Measurements from ENCODE around the gene EPHB1. TPM values are rescaled to one million over a fixed set of nuclear protein-coding genes. Genes with fewer than 3 reads are reported as not detected.

Gene EPHB1
- total RNA-seq, 1 experiment from 2014 or later = 2.8 TPM

- no peaks in the 10 kb centered on the region for H3K9me3 ChIP-seq (ENCODE audit: control insufficient read depth, low read depth, low read length)
- H2BK120ac ChIP-seq (ENCODE audit: low read depth, low read length, poor library complexity, severe bottlenecking) = no peak overlapping the region
- no peak overlapping the region for H3K4me2 ChIP-seq (ENCODE audit: insufficient read depth, insufficient read length, low read length)
- no peaks in the 10 kb centered on the region for H3K23me2 ChIP-seq (ENCODE audit: insufficient read length, low read depth, low read length, poor library complexity, severe bottlenecking)
- H3K4me1 ChIP-seq (ENCODE audit: insufficient read depth, low read length) = peaks cover 5% of the 10 kb centered on the region; the same call in 1 of the 2 replicates
- H3K4me3 Mint-ChIP-seq = no peak overlapping the region
- no peak overlapping the region for H3K9ac ChIP-seq (ENCODE audit: extremely low read depth, insufficient read length, low read length)
- no peak overlapping the region for H2AFZ ChIP-seq (ENCODE audit: low read length)
- H2BK12ac ChIP-seq (ENCODE audit: insufficient read length, low read depth, low read length) = no peak overlapping the region
- no peak overlapping the region for H3K14ac ChIP-seq (ENCODE audit: insufficient read depth, low read length)
- no peaks in the 10 kb centered on the region for H3K79me1 ChIP-seq (ENCODE audit: insufficient read depth, low read depth, low read length, poor library complexity, severe bottlenecking)
- no peak overlapping the region for H3T11ph ChIP-seq (ENCODE audit: low read length)
- H3K36me3 Mint-ChIP-seq (ENCODE audit: insufficient read depth in 1 of 3, low read depth in 3 of 3) = peaks cover 0 to 3% (median 0%) of the 10 kb centered on the region in 3 experiments; a peak in 1 of 7 replicates
- no peak overlapping the region for H4K8ac ChIP-seq (replicated peaks; ENCODE audit: insufficient read length, low read depth, low read length)
- no peak overlapping the region for H4K91ac ChIP-seq (ENCODE audit: insufficient read length, low read depth, low read length)
- no peak overlapping the region for H3K23ac ChIP-seq (ENCODE audit: insufficient read length, low read depth, low read length)
- peak; percentile 60 for DNase-seq
- H4K20me1 ChIP-seq (ENCODE audit: control insufficient read depth, insufficient read depth, insufficient read length) = no peaks in the 10 kb centered on the region
- H3K79me2 ChIP-seq (ENCODE audit: insufficient read depth, low read length) = no peaks in the 10 kb centered on the region
- H3K56ac ChIP-seq (ENCODE audit: insufficient read length, low read depth, low read length) = no peak overlapping the region
- H2BK5ac ChIP-seq (ENCODE audit: insufficient read length, low read length) = no peak overlapping the region
- no peak overlapping the region for H3K18ac ChIP-seq (ENCODE audit: insufficient read length, low read depth, low read length)
- peaks cover 0 to 3% of the 10 kb centered on the region in 2 experiments; a peak in 1 of 5 replicates for H3K9me3 Mint-ChIP-seq
- peaks cover 23% of the 10 kb centered on the region for H3K27me3 Mint-ChIP-seq (ENCODE audit: low read depth)
- H3K27ac ChIP-seq (ENCODE audit: insufficient read length, low read depth, low read length) = no peak overlapping the region
- H3K27me3 ChIP-seq (ENCODE audit: insufficient read depth, low read length) = peaks cover 2% of the 10 kb centered on the region
- H3K27ac Mint-ChIP-seq = no peak overlapping the region
- H4K5ac ChIP-seq (ENCODE audit: insufficient read length, low read depth, low read length) = no peak overlapping the region
- no CpG with 5 or more reads among the region's 6 CpGs for WGBS (ENCODE audit: extremely low coverage, insufficient read length, low lambda C conversion rate)
- no peak overlapping the region for H2BK20ac ChIP-seq (ENCODE audit: low read depth, low read length, poor library complexity, severe bottlenecking)
- peaks cover 12 to 14% of the 10 kb centered on the region in 2 experiments for H3K4me1 Mint-ChIP-seq
- H3K4ac ChIP-seq (ENCODE audit: low read depth, low read length) = no peak overlapping the region
- no peak overlapping the region for H2AK5ac ChIP-seq (ENCODE audit: insufficient read length, low read length)
- H2BK15ac ChIP-seq (ENCODE audit: low read depth, low read length) = no peak overlapping the region
- TF ChIP-seq, protein P1, sequence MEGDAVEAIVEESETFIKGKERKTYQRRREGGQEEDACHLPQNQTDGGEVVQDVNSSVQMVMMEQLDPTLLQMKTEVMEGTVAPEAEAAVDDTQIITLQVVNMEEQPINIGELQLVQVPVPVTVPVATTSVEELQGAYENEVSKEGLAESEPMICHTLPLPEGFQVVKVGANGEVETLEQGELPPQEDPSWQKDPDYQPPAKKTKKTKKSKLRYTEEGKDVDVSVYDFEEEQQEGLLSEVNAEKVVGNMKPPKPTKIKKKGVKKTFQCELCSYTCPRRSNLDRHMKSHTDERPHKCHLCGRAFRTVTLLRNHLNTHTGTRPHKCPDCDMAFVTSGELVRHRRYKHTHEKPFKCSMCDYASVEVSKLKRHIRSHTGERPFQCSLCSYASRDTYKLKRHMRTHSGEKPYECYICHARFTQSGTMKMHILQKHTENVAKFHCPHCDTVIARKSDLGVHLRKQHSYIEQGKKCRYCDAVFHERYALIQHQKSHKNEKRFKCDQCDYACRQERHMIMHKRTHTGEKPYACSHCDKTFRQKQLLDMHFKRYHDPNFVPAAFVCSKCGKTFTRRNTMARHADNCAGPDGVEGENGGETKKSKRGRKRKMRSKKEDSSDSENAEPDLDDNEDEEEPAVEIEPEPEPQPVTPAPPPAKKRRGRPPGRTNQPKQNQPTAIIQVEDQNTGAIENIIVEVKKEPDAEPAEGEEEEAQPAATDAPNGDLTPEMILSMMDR (conservative IDR thresholded peaks at IDR 0.05) = peak; percentile 62
Measured at GRCh38 chr3:134885877-134886621, 91.0 kb downstream of the EPHB1 start.

All from H9 (cell line).